Effector memory CD4-positive, alpha-beta T cell (primary cell): ENCODE data around the gene CMSS1.

Source experiments
- DNase-seq, 3 donors: peaks; one replicate each; pipeline ENCODE4 v3.0.0-alpha.2; 2020
- H3K27ac ChIP-seq: 2 replicates; pipeline ENCODE4 v1.7.0; 2013; ENCODE audit warnings: mild to moderate bottlenecking, low read length, moderate library complexity; ENCODE audit not compliant: insufficient read depth, poor library complexity, severe bottlenecking
- H3K27me3 ChIP-seq: replicated peaks from 2 replicates; pipeline ENCODE4 v1.7.0; 2013; ENCODE audit warnings: mild to moderate bottlenecking, low read length; ENCODE audit not compliant: insufficient read depth, control insufficient read depth, poor library complexity, severe bottlenecking
- H3K36me3 ChIP-seq: 2 replicates; pipeline ENCODE4 v1.7.0; 2013; ENCODE audit warnings: mild to moderate bottlenecking, low read length, moderate library complexity; ENCODE audit not compliant: control insufficient read depth, insufficient read depth
- H3K4me1 ChIP-seq: 2 replicates; pipeline ENCODE4 v1.7.0; 2013; ENCODE audit warnings: low read length, mild to moderate bottlenecking; ENCODE audit not compliant: control insufficient read depth, insufficient read depth, poor library complexity, severe bottlenecking
- H3K4me3 ChIP-seq: 2 replicates; pipeline ENCODE4 v1.7.0; 2013; ENCODE audit warnings: low read length, low read depth, mild to moderate bottlenecking; ENCODE audit not compliant: insufficient read depth, poor library complexity, severe bottlenecking
- H3K9me3 ChIP-seq: 2 replicates; pipeline ENCODE4 v1.7.0; 2013; ENCODE audit warnings: mild to moderate bottlenecking, low read length, moderate library complexity; ENCODE audit not compliant: control insufficient read depth

Gene CMSS1

GRCh38 chr3:100106094-100106493 lies 288.4 kb downstream of the CMSS1 start:
- Histone ChIP-seq H3K9me3 (no peaks in the 10 kb centered on the region), H3K36me3 (no peaks in the 10 kb centered on the region), H3K4me3 (no peak overlapping the region), H3K27ac (no peak overlapping the region), H3K27me3 (no peaks in the 10 kb centered on the region), H3K4me1 (no peaks in the 10 kb centered on the region)
- no peak for DNase-seq

GRCh38 chr3:100106531-100107141 lies 289.0 kb downstream of the CMSS1 start:
- Histone ChIP-seq H3K36me3 (no peaks in the 10 kb centered on the region), H3K27me3 (no peaks in the 10 kb centered on the region), H3K27ac (no peak overlapping the region), H3K9me3 (no peaks in the 10 kb centered on the region), H3K4me3 (no peak overlapping the region), H3K4me1 (no peaks in the 10 kb centered on the region)
- no peak for DNase-seq

GRCh38 chr3:100107221-100107814 lies 289.7 kb downstream of the CMSS1 start:
- H3K4me3 ChIP-seq: no peak overlapping the region
- no peaks in the 10 kb centered on the region for H3K4me1 ChIP-seq
- H3K9me3 ChIP-seq: no peaks in the 10 kb centered on the region
- H3K27ac ChIP-seq: no peak overlapping the region
- no peaks in the 10 kb centered on the region for H3K36me3 ChIP-seq
- H3K27me3 ChIP-seq: no peaks in the 10 kb centered on the region
- no peak for DNase-seq

- no peaks in the 10 kb centered on the region for H3K36me3 ChIP-seq
- DNase-seq: no peak
- H3K4me3 ChIP-seq: no peak overlapping the region
- H3K9me3 ChIP-seq: no peaks in the 10 kb centered on the region
- H3K27ac ChIP-seq: no peak overlapping the region
- no peaks in the 10 kb centered on the region for H3K4me1 ChIP-seq
- no peaks in the 10 kb centered on the region for H3K27me3 ChIP-seq
Measured at GRCh38 chr3:100108464-100109079, 290.9 kb downstream of the CMSS1 start.

GRCh38 chr3:100110162-100110561 lies 292.5 kb downstream of the CMSS1 start:
- Histone ChIP-seq H3K36me3 (no peaks in the 10 kb centered on the region), H3K27me3 (no peaks in the 10 kb centered on the region), H3K27ac (no peak overlapping the region), H3K9me3 (no peaks in the 10 kb centered on the region), H3K4me1 (no peaks in the 10 kb centered on the region), H3K4me3 (no peak overlapping the region)
- no peak for DNase-seq

- no peaks in the 10 kb centered on the region for H3K9me3 ChIP-seq
- DNase-seq: no peak
- H3K27me3 ChIP-seq: no peaks in the 10 kb centered on the region
- no peaks in the 10 kb centered on the region for H3K4me1 ChIP-seq
- H3K27ac ChIP-seq: no peak overlapping the region
- no peaks in the 10 kb centered on the region for H3K36me3 ChIP-seq
- no peak overlapping the region for H3K4me3 ChIP-seq
Measured at GRCh38 chr3:100111728-100112127, 294.1 kb downstream of the CMSS1 start.

GRCh38 chr3:100113723-100114412 lies 296.2 kb downstream of the CMSS1 start:
- Histone ChIP-seq H3K27ac (no peak overlapping the region), H3K27me3 (no peaks in the 10 kb centered on the region), H3K9me3 (no peaks in the 10 kb centered on the region), H3K4me1 (no peaks in the 10 kb centered on the region), H3K4me3 (no peak overlapping the region), H3K36me3 (no peaks in the 10 kb centered on the region)
- DNase-seq: no peak

- Histone ChIP-seq H3K27ac (no peak within 1 kb of the TSS), H3K9me3 (no peaks in the 10 kb centered on the region), H3K4me3 (no peak within 1 kb of the TSS), H3K27me3 (no peaks in the 10 kb centered on the region), H3K4me1 (no peaks in the 10 kb centered on the region), H3K36me3 (no peaks in the 10 kb centered on the region)
- no peak for DNase-seq
Measured at GRCh38 chr3:100114413-100115030, 296.9 kb downstream of the CMSS1 start, which contains the start of gene FILIP1L. FILIP1L (minus strand) TSS chr3:100114501.

GRCh38 chr3:100117093-100117492 lies 299.4 kb downstream of the CMSS1 start:
- H3K4me3 ChIP-seq: no peak overlapping the region
- no peaks in the 10 kb centered on the region for H3K27me3 ChIP-seq
- no peak for DNase-seq
- H3K4me1 ChIP-seq: no peaks in the 10 kb centered on the region
- H3K9me3 ChIP-seq: no peaks in the 10 kb centered on the region
- H3K36me3 ChIP-seq: no peaks in the 10 kb centered on the region
- no peak overlapping the region for H3K27ac ChIP-seq
